ENCODE measurements around the gene ZCCHC13. TPM values are rescaled to one million over a fixed set of nuclear protein-coding genes. Genes with fewer than 3 reads are reported as not detected.

ZCCHC13 gene
- polyA plus RNA-seq, 3 donors: not detected

DNA sequence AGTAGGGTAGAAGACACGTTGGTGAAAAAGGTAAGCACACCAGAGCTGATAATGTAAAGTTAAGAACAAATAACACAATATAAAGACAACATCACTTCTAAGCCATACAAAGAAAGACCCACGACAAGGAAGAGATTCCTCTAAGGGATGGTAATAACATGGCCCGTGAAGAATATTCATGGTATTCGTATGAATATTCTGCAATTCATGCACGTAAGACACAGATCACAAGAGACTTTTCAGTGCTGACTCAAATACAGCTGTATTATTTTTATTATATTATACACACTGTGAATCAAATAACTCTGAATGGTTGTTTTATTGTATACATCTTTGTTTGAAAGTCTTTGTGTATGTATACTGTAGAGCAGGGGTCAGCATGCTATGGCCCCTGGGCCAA is 29.5 kb upstream of the ZCCHC13 start:
- no peak for DNase-seq
- Mint-ChIP-seq H3K9me3 (no peaks in the 10 kb centered on the region), H3K27ac (no peak overlapping the region), H3K27me3 (ENCODE audit: low read depth in 3 of 3) (peaks cover 0 to 7% (median 0%) of the 10 kb centered on the region in 3 donors), H3K36me3 (peaks cover 57 to 60% of the 10 kb centered on the region in 2 donors), H3K4me1 (no peaks in the 10 kb centered on the region), H3K4me3 (no peak overlapping the region)
- no peak overlapping the region for H3K27ac ChIP-seq (ENCODE audit: low read depth in 1 of 2, low read length in 2 of 2)
- H3K4me2 ChIP-seq (replicated peaks; ENCODE audit: extremely low read depth, low read length, poor library complexity, severe bottlenecking): no peak overlapping the region
- intact Hi-C loops (cut with micrococcal nuclease): no loop called here
- H2AFZ ChIP-seq (ENCODE audit: insufficient read depth, low read depth, low read length, poor library complexity, severe bottlenecking): no peak overlapping the region
- peaks cover 8% of the 10 kb centered on the region for H4K20me1 ChIP-seq (ENCODE audit: insufficient read depth, low read length)
- no peak overlapping the region for H3K9ac ChIP-seq (ENCODE audit: insufficient read depth, low read length, poor library complexity, severe bottlenecking)
- no peaks in the 10 kb centered on the region for H3K27me3 ChIP-seq (ENCODE audit: control insufficient read depth in 2 of 2, insufficient read depth in 2 of 2, low read length in 2 of 2)
- no peaks in the 10 kb centered on the region for H3K9me3 ChIP-seq (replicated peaks in 1 of 2; ENCODE audit: control insufficient read depth in 1 of 2, insufficient read depth in 1 of 2, low read length in 2 of 2)
- H3K4me3 ChIP-seq (replicated peaks in 1 of 3; ENCODE audit: low read depth in 2 of 3, low read length in 3 of 3): no peak overlapping the region
- peaks cover 57 to 77% of the 10 kb centered on the region in 2 donors for H3K36me3 ChIP-seq (replicated peaks in 1 of 2; ENCODE audit: control insufficient read depth in 1 of 2, insufficient read depth in 2 of 2, low read length in 2 of 2)
- WGBS (ENCODE audit: insufficient coverage): no CpG with 5 or more reads among the region's 5 CpGs
- TF ChIP-seq, protein P1, sequence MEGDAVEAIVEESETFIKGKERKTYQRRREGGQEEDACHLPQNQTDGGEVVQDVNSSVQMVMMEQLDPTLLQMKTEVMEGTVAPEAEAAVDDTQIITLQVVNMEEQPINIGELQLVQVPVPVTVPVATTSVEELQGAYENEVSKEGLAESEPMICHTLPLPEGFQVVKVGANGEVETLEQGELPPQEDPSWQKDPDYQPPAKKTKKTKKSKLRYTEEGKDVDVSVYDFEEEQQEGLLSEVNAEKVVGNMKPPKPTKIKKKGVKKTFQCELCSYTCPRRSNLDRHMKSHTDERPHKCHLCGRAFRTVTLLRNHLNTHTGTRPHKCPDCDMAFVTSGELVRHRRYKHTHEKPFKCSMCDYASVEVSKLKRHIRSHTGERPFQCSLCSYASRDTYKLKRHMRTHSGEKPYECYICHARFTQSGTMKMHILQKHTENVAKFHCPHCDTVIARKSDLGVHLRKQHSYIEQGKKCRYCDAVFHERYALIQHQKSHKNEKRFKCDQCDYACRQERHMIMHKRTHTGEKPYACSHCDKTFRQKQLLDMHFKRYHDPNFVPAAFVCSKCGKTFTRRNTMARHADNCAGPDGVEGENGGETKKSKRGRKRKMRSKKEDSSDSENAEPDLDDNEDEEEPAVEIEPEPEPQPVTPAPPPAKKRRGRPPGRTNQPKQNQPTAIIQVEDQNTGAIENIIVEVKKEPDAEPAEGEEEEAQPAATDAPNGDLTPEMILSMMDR (IDR thresholded peaks at IDR 0.05): no peak
- H3K79me2 ChIP-seq (ENCODE audit: insufficient read depth, low read length): peaks cover 6% of the 10 kb centered on the region
- H3K4me1 ChIP-seq (ENCODE audit: control insufficient read depth in 1 of 2, insufficient read depth in 2 of 2, low read length in 2 of 2): no peaks in the 10 kb centered on the region

DNA sequence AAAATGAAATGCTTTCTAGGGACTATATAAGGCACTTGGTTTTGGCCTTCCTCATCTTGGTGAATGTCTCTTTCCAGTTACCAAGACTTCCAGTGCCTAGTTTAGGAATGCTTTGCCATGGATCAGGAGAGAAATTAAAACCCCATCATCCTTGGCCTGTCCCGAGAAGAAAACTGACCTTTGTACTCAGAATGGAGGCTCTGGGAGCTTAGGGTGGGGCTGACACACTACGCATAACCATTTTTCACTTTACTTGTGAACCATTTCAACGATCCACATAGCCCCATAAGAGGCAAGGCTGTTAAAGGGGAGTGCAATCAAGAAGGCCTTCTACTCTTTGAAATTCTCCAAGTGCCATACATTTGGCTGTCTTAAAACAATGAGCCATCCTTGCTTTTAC is 26.7 kb upstream of the ZCCHC13 start:
- H3K9ac ChIP-seq (ENCODE audit: insufficient read depth, low read length, poor library complexity, severe bottlenecking): no peak overlapping the region
- TF ChIP-seq, protein P1 (IDR thresholded peaks at IDR 0.05): no peak
- H3K36me3 ChIP-seq (replicated peaks in 1 of 2; ENCODE audit: control insufficient read depth in 1 of 2, insufficient read depth in 2 of 2, low read length in 2 of 2): peaks cover 76 to 91% of the 10 kb centered on the region in 2 donors
- no peaks in the 10 kb centered on the region for H3K27me3 ChIP-seq (ENCODE audit: control insufficient read depth in 2 of 2, insufficient read depth in 2 of 2, low read length in 2 of 2)
- peaks cover 60 to 63% of the 10 kb centered on the region in 2 donors for H3K36me3 Mint-ChIP-seq
- no peaks in the 10 kb centered on the region for H3K4me1 Mint-ChIP-seq
- no peaks in the 10 kb centered on the region for H3K9me3 Mint-ChIP-seq
- H3K79me2 ChIP-seq (ENCODE audit: insufficient read depth, low read length): no peaks in the 10 kb centered on the region
- H3K4me2 ChIP-seq (replicated peaks; ENCODE audit: extremely low read depth, low read length, poor library complexity, severe bottlenecking): no peak overlapping the region
- peaks cover 0 to 7% (median 0%) of the 10 kb centered on the region in 3 donors for H3K27me3 Mint-ChIP-seq (ENCODE audit: low read depth in 3 of 3)
- H3K9me3 ChIP-seq (replicated peaks in 1 of 2; ENCODE audit: control insufficient read depth in 1 of 2, insufficient read depth in 1 of 2, low read length in 2 of 2): no peaks in the 10 kb centered on the region
- H3K4me3 Mint-ChIP-seq: no peak overlapping the region
- no peaks in the 10 kb centered on the region for H3K4me1 ChIP-seq (ENCODE audit: control insufficient read depth in 1 of 2, insufficient read depth in 2 of 2, low read length in 2 of 2)
- peaks cover 24% of the 10 kb centered on the region for H4K20me1 ChIP-seq (ENCODE audit: insufficient read depth, low read length)
- H2AFZ ChIP-seq (ENCODE audit: insufficient read depth, low read depth, low read length, poor library complexity, severe bottlenecking): no peak overlapping the region
- no CpG with 5 or more reads among the region's 3 CpGs for WGBS (ENCODE audit: insufficient coverage)
- DNase-seq: no peak
- H3K27ac ChIP-seq (ENCODE audit: low read depth in 1 of 2, low read length in 2 of 2): no peak overlapping the region
- no peak overlapping the region for H3K4me3 ChIP-seq (replicated peaks in 1 of 3; ENCODE audit: low read depth in 2 of 3, low read length in 3 of 3)
- intact Hi-C loops (cut with micrococcal nuclease): no loop called here
- H3K27ac Mint-ChIP-seq: no peak overlapping the region

Data from CD14-positive monocyte (primary cell).